HepG2 (cell line): ENCODE results near the gene CORO1C. TPM values are rescaled to one million over a fixed set of nuclear protein-coding genes. Genes with fewer than 3 reads are reported as not detected.

ENCODE experiments used
- ARID4A ChIP-seq: sonication (generic); formaldehyde crosslinking; IDR thresholded peaks from 2 replicates; pipeline ENCODE4 v1.5.0; 2020; ENCODE audit warnings: mild to moderate bottlenecking, missing genetic modification reagents, borderline replicate concordance
- CEBPB ChIP-seq: IDR thresholded peaks from 2 replicates; pipeline ENCODE4 v1.6.1; 2011; ENCODE audit warnings: low read depth, low read length, improper control_type of control experiment, borderline replicate concordance
- CHD2 ChIP-seq: IDR thresholded peaks from 2 replicates; pipeline ENCODE4 v1.6.1; 2011; ENCODE audit warnings: low read depth, low read length, improper control_type of control experiment
- CSRNP1 ChIP-seq: sonication (generic); formaldehyde crosslinking; IDR thresholded peaks from 2 replicates; pipeline ENCODE4 v1.8.1; 2023; ENCODE audit warnings: mild to moderate bottlenecking, missing genetic modification reagents
- FOXO1 ChIP-seq: sonication (generic); formaldehyde crosslinking; IDR thresholded peaks from 2 replicates; pipeline ENCODE4 v1.4.0; 2020; ENCODE audit warnings: missing genetic modification reagents
- HBP1 ChIP-seq: IDR thresholded peaks from 2 replicates; pipeline ENCODE4 v1.6.1; 2016; ENCODE audit warnings: low read depth, control low read depth
- MAFK ChIP-seq, 2 experiments: IDR thresholded peaks in 1 of 2; conservative IDR thresholded peaks in 1 of 2; 2 replicates each; pipeline ENCODE4 v1.6.1; 2011; ENCODE audit warnings: improper control_type of control experiment in 2 of 2, low read length in 2 of 2
- NFE2 ChIP-seq: sonication (generic); formaldehyde crosslinking; IDR thresholded peaks from 2 replicates; pipeline ENCODE4 v1.4.0; 2020; ENCODE audit warnings: missing genetic modification reagents
- POGK ChIP-seq: sonication (generic); formaldehyde crosslinking; conservative IDR thresholded peaks from 2 replicates; pipeline ENCODE4 v1.8.0; 2022; ENCODE audit warnings: mild to moderate bottlenecking, moderate library complexity, missing genetic modification reagents
- POLR2AphosphoS5 ChIP-seq: IDR thresholded peaks from 2 replicates; pipeline ENCODE4 v1.6.1; 2012; ENCODE audit warnings: low read depth, low read length
- PTBP1 ChIP-seq: fragments of 200-400 bp; formaldehyde crosslinking; IDR thresholded peaks from 2 replicates; pipeline ENCODE4 v1.6.1; 2018; ENCODE audit warnings: low read length, low read depth; ENCODE audit not compliant: poor library complexity, severe bottlenecking
- RBM22 ChIP-seq: fragments of 200-400 bp; formaldehyde crosslinking; optimal IDR thresholded peaks from 2 replicates; pipeline ENCODE3; 2017; ENCODE audit warnings: mild to moderate bottlenecking, low read length, moderate library complexity
- SOX6 ChIP-seq, 2 experiments: fragments of 450-650 bp in 1 of 2; sonication (generic) in 1 of 2; formaldehyde crosslinking in 1 of 2; IDR thresholded peaks; 2 replicates each; pipeline versions ENCODE4 v1.4.0 to v1.6.1; 2017 to 2020; ENCODE audit warnings: antibody characterized with exemption in 1 of 2, mild to moderate bottlenecking in 1 of 2, missing genetic modification reagents in 1 of 2
- SRSF1 ChIP-seq: fragments of 200-400 bp; formaldehyde crosslinking; optimal IDR thresholded peaks from 2 replicates; pipeline ENCODE3; 2017; ENCODE audit warnings: mild to moderate bottlenecking, low read depth, low read length, moderate library complexity
- TOE1 ChIP-seq: sonication (generic); formaldehyde crosslinking; IDR thresholded peaks from 2 replicates; pipeline ENCODE4 v1.4.0; 2020; ENCODE audit warnings: mild to moderate bottlenecking, missing genetic modification reagents
- ZNF501 ChIP-seq: sonication (generic); formaldehyde crosslinking; IDR thresholded peaks from 2 replicates; pipeline ENCODE4 v1.5.1; 2020; ENCODE audit warnings: mild to moderate bottlenecking, moderate library complexity, missing genetic modification reagents
- ZNF773 ChIP-seq: sonication (generic); formaldehyde crosslinking; IDR thresholded peaks from 2 replicates; pipeline ENCODE4 v1.4.0; 2020; ENCODE audit warnings: missing genetic modification reagents, borderline replicate concordance
- ZSCAN21 ChIP-seq: sonication (generic); formaldehyde crosslinking; IDR thresholded peaks from 2 replicates; pipeline ENCODE4 v1.8.0; 2022; ENCODE audit warnings: mild to moderate bottlenecking, missing genetic modification reagents, moderate library complexity, borderline replicate concordance
- ZSCAN25 ChIP-seq: sonication (generic); formaldehyde crosslinking; IDR thresholded peaks from 2 replicates; pipeline ENCODE4 v1.8.0; 2022; ENCODE audit warnings: mild to moderate bottlenecking, missing genetic modification reagents
- polyA plus RNA-seq, 8 experiments: library from polyadenylated mRNA; depleted of rRNA in 3 of 8; stranded (reverse) in 7 of 8; unstranded in 1 of 8; fragments of >200 nt; fragmentation: Illumina TruSeq in 4 of 8; extraction: Trizol in 4 of 8; gene quantifications; 2 replicates each; pipeline versions ENCODE4 v1.2.1 to v1.2.3, GENCODE V29; 2011 to 2016; ENCODE audit warnings: low read depth in 4 of 8, missing spikeins in 1 of 8, mixed read lengths in 1 of 8; ENCODE audit not compliant: insufficient read depth in 1 of 8
- total RNA-seq, 5 experiments: library from RNA; depleted of rRNA; stranded (reverse); fragments of >200 nt; fragmentation: Illumina TruSeq; extraction: Trizol; gene quantifications; 2 replicates each; pipeline ENCODE4 v1.2.3, GENCODE V29; 2016; ENCODE audit warnings: low read depth in 1 of 5

The CORO1C gene
- total and polyA plus RNA-seq, 2 of the 13 experiments (the other 11 are each of a cell fraction or from before 2014, with no cell fraction given), result 73.7 to 131 TPM

GRCh38 chr12:108731866-108732461 is 646 bp upstream of the CORO1C start (continued):
- TF ChIP-seq ARID4A (CRISPR knock-in tag) (no peak), ZNF501 (peak; percentile 93), ZNF773 (CRISPR knock-in tag) (no peak), HBP1 (CRISPR knock-in tag) (no peak), POGK (CRISPR knock-in tag) (no peak), PTBP1 (no peak), CSRNP1 (CRISPR knock-in tag) (0 out of 2 replicates have a peak, but pooled peaks have one; percentile 33), ZSCAN21 (CRISPR knock-in tag) (no peak), NFE2 (CRISPR knock-in tag) (no peak), TOE1 (CRISPR knock-in tag) (no peak), POLR2AphosphoS5 (peak; percentile 84), ZSCAN25 (no peak), FOXO1 (CRISPR knock-in tag) (no peak), CHD2 (0 out of 2 replicates have a peak, but pooled peaks have one; percentile 2), CEBPB (no peak), MAFK (conservative IDR thresholded peaks at IDR 0.05 in 1 of 2, IDR thresholded peaks at IDR 0.05 in 1 of 2; ENCODE audit: low read length in 2 of 2) (no peak), RBM22 (no peak), SRSF1 (peak; percentile 52), SOX6 (IDR thresholded peaks at IDR 0.05) (no peak), SOX6 (CRISPR knock-in tag; IDR thresholded peaks at IDR 0.05) (no peak; the same call in none of the 2 replicates)
